Glutamatergic neuron (in vitro differentiated cells): ENCODE data around the gene EYS. TPM values are rescaled to one million over a fixed set of nuclear protein-coding genes. Genes with fewer than 3 reads are reported as not detected.
"Not testable (repeated sequence)": the region's sequence is repeated elsewhere in the genome, so short reads cannot be mapped to it uniquely, and the experiment has no call there.

Source experiments
- DNase-seq: peaks from one replicate; pipeline ENCODE4 v3.0.0; 2022
- H3K27ac Mint-ChIP-seq: one replicate; pipeline ENCODE4 v1.8.0; 2020; ENCODE audit warnings: mild to moderate bottlenecking, mixed read lengths, inconsistent platforms; ENCODE audit not compliant: unreplicated experiment
- H3K27me3 Mint-ChIP-seq: one replicate; pipeline ENCODE4 v1.8.0; 2020; ENCODE audit warnings: mild to moderate bottlenecking, moderate library complexity, mixed read lengths, inconsistent platforms; ENCODE audit not compliant: unreplicated experiment
- H3K36me3 Mint-ChIP-seq: one replicate; pipeline ENCODE4 v1.8.0; 2020; ENCODE audit warnings: mild to moderate bottlenecking, mixed read lengths, inconsistent platforms; ENCODE audit not compliant: unreplicated experiment
- H3K4me1 Mint-ChIP-seq: one replicate; pipeline ENCODE4 v1.8.0; 2020; ENCODE audit warnings: mild to moderate bottlenecking, low read depth, mixed read lengths, inconsistent platforms; ENCODE audit not compliant: unreplicated experiment
- H3K4me3 Mint-ChIP-seq: one replicate; pipeline ENCODE4 v1.8.0; 2020; ENCODE audit warnings: mild to moderate bottlenecking, mixed read lengths, inconsistent platforms; ENCODE audit not compliant: unreplicated experiment
- H3K9me3 Mint-ChIP-seq: one replicate; pipeline ENCODE4 v1.8.0; 2020; ENCODE audit warnings: mild to moderate bottlenecking, moderate library complexity, mixed read lengths, inconsistent platforms; ENCODE audit not compliant: unreplicated experiment
- total RNA-seq: library from RNA; stranded (reverse); fragmentation: NEBNext Ultra II Directional; extraction: Animal tissue kit (Norgen Biotek cat#: 25700); gene quantifications from one replicate; pipeline ENCODE4 v1.2.1, GENCODE V29; 2021; ENCODE audit not compliant: unreplicated experiment
- TF ChIP-seq, protein P1 (sequence below): fragments of 200-600 bp; sonication (generic); IDR thresholded peaks from one replicate; pipeline ENCODE4 v1.5.0; 2021; ENCODE audit not compliant: partially characterized antibody, unreplicated experiment

EYS gene
- total RNA-seq, 1 donor from 2014 or later = 13.2 TPM

- H3K4me3 Mint-ChIP-seq = no peak overlapping the region
- no peak overlapping the region for H3K27ac Mint-ChIP-seq
- H3K27me3 Mint-ChIP-seq = no peaks in the 10 kb centered on the region
- H3K4me1 Mint-ChIP-seq = no peaks in the 10 kb centered on the region
- no peak for DNase-seq
- no peaks in the 10 kb centered on the region for H3K36me3 Mint-ChIP-seq
- H3K9me3 Mint-ChIP-seq = no peaks in the 10 kb centered on the region
- TF ChIP-seq, protein P1, sequence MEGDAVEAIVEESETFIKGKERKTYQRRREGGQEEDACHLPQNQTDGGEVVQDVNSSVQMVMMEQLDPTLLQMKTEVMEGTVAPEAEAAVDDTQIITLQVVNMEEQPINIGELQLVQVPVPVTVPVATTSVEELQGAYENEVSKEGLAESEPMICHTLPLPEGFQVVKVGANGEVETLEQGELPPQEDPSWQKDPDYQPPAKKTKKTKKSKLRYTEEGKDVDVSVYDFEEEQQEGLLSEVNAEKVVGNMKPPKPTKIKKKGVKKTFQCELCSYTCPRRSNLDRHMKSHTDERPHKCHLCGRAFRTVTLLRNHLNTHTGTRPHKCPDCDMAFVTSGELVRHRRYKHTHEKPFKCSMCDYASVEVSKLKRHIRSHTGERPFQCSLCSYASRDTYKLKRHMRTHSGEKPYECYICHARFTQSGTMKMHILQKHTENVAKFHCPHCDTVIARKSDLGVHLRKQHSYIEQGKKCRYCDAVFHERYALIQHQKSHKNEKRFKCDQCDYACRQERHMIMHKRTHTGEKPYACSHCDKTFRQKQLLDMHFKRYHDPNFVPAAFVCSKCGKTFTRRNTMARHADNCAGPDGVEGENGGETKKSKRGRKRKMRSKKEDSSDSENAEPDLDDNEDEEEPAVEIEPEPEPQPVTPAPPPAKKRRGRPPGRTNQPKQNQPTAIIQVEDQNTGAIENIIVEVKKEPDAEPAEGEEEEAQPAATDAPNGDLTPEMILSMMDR = no peak
Observed at GRCh38 chr6:65637289-65638046, 69.6 kb downstream of the EYS start.

DNA sequence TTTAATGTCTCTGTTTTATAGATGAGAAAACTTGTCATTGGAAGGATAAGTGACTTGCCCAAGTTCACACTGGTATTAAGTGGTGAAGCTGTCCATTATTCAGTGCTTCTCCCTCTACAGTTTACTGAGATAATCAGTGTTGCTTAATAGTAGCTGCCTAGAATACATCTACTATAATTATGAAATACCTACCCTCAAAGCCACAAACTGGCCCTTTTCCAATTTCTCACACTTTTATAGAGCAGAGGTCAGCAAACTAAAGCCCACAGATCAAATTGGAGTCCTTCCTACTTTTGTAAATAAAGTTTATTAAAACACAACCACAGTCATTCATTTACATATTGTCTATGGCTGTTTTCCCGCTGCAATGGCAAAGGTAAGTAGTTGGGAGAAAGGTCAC, 73.5 kb downstream of the EYS start:
- Mint-ChIP-seq H3K4me1 (no peaks in the 10 kb centered on the region), H3K4me3 (no peak overlapping the region), H3K9me3 (no peaks in the 10 kb centered on the region), H3K27me3 (no peaks in the 10 kb centered on the region), H3K27ac (no peak overlapping the region), H3K36me3 (no peaks in the 10 kb centered on the region)
- no peak for DNase-seq
- TF ChIP-seq, protein P1 = no peak

DNA sequence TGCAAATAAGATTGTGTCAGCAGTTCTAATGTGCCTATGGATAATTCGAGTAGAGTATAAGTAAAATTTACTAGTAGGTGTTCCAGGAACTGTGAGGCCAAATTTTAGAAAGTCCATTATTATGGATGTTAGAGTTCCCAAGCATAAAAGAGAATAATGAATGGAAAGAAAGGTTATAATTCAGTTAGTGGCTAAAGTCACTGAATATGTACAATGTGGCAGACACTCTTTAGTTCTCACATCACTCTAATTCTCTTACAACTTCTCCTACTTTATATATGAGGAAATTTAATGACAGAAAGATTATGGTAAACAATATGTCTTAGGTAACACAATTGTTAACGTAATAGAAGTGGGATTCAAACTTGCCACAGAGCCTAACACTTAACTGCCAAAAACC, 75.3 kb downstream of the EYS start:
- no peak for DNase-seq
- Mint-ChIP-seq H3K4me3 (no peak overlapping the region), H3K9me3 (no peaks in the 10 kb centered on the region), H3K4me1 (no peaks in the 10 kb centered on the region), H3K36me3 (no peaks in the 10 kb centered on the region), H3K27me3 (no peaks in the 10 kb centered on the region), H3K27ac (no peak overlapping the region)
- TF ChIP-seq, protein P1 = no peak

DNA sequence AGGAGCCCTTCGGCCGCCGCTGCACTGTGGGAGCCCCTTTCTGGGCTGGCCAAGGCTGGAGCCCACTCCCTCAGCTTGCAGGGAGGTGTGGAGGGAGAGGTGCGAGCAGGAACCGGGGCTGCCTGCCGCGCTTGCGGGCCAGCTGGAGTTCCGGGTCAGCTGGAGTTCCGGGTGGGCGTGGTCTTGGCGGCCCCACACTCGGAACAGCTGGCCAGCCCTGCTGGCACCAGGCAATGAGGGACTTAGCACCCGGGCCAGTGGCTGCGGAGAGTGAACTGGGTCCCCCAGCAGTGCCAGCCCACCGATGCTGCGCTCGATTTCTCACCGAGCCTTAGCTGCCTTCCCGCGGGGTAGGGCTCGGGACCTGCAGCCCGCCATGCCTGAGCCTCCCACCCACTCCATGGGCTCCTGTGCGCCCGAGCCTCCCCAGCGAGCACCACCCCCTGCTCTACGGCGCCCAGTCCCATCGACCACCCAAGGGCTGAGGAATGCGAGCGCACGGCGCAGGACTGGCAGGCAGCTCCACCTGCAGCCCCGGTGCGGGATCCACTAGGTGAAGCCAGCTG, 79.5 kb downstream of the EYS start:
- H3K36me3 Mint-ChIP-seq, H3K27me3 Mint-ChIP-seq, H3K9me3 Mint-ChIP-seq, H3K27ac Mint-ChIP-seq, H3K4me1 Mint-ChIP-seq, H3K4me3 Mint-ChIP-seq, DNase-seq: not testable (repeated sequence)

GRCh38 chr6:65627015-65627414, 80.0 kb downstream of the EYS start:
- no peak overlapping the region for H3K27ac Mint-ChIP-seq
- DNase-seq = no peak
- H3K27me3 Mint-ChIP-seq = no peaks in the 10 kb centered on the region
- H3K4me1 Mint-ChIP-seq = no peaks in the 10 kb centered on the region
- TF ChIP-seq, protein P1 = no peak
- H3K4me3 Mint-ChIP-seq = no peak overlapping the region
- no peaks in the 10 kb centered on the region for H3K9me3 Mint-ChIP-seq
- H3K36me3 Mint-ChIP-seq = no peaks in the 10 kb centered on the region
